Calu3 (cell line): Measurements from ENCODE around the gene EMC9. TPM values are rescaled to one million over a fixed set of nuclear protein-coding genes. Genes with fewer than 3 reads are reported as not detected.

Source experiments
- BruUV-seq: library from RNA; stranded (reverse); fragments of 400-500 nt; replicated peaks from 2 replicates; lab custom pipeline; 2021; lab: Mats Ljungman, UMichigan
- CTCF ChIA-PET: fragments of 300-600 bp; sonication (Branson Sonifier 250); formaldehyde crosslinking; loops from one replicate; lab custom pipeline; 2022; ENCODE audit warnings: antibody characterized with exemption; lab: Charles Lee
- DNase-seq: peaks from one replicate; pipeline ENCODE4 v3.0.0; 2022
- H3K27ac Mint-ChIP-seq: one replicate; pipeline ENCODE4 v1.8.0; 2022; ENCODE audit warnings: mixed read lengths; ENCODE audit not compliant: unreplicated experiment
- H3K27me3 Mint-ChIP-seq: one replicate; pipeline ENCODE4 v1.8.0; 2022; ENCODE audit warnings: mixed read lengths; ENCODE audit not compliant: unreplicated experiment
- H3K36me3 Mint-ChIP-seq: one replicate; pipeline ENCODE4 v1.8.0; 2022; ENCODE audit warnings: mild to moderate bottlenecking, moderate library complexity, mixed read lengths; ENCODE audit not compliant: insufficient read depth, unreplicated experiment
- H3K4me1 Mint-ChIP-seq: one replicate; pipeline ENCODE4 v1.8.0; 2022; ENCODE audit warnings: mild to moderate bottlenecking, low read depth, mixed read lengths; ENCODE audit not compliant: unreplicated experiment
- H3K4me3 Mint-ChIP-seq: one replicate; pipeline ENCODE4 v1.8.0; 2022; ENCODE audit warnings: mild to moderate bottlenecking, low read depth, moderate library complexity, mixed read lengths; ENCODE audit not compliant: unreplicated experiment
- H3K9me3 Mint-ChIP-seq: one replicate; pipeline ENCODE4 v1.8.0; 2022; ENCODE audit warnings: low read depth, mixed read lengths; ENCODE audit not compliant: unreplicated experiment
- intact Hi-C: fragments of 100-400 bp; cut with micrococcal nuclease; formaldehyde crosslinking; loops from one replicate; pipeline ENCODE4 v1.10.0; 2022; ENCODE audit not compliant: unreplicated experiment
- total RNA-seq: library from RNA; stranded (reverse); gene quantifications from 2 replicates; pipeline ENCODE4 v1.2.3, GENCODE V29; 2022
- TF ChIP-seq, protein P1 (sequence below): fragments of 200-600 bp; IDR thresholded peaks from one replicate; pipeline ENCODE4 v1.8.0; 2022; ENCODE audit warnings: antibody characterized with exemption; ENCODE audit not compliant: unreplicated experiment

EMC9 gene
- total RNA-seq, 1 experiment from 2014 or later, result 38.0 TPM

DNA sequence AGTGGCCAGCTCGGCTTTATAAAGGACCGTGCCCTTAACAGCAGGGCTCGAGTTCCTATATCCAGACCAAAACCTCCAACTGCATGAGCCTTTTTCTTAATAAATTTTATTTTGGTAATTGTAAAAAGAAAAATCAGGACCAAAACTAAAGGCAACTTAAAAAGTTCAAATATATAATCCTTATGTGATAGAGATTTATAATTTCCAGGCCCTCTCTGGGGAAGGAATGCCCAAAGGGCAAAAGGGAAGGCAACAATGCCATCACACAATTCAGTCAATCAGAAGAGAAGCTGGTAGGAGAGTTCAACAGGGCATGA lies 47.6 kb upstream of the EMC9 start:
- BruUV-seq, result no TSS peak
- TF ChIP-seq, protein P1, sequence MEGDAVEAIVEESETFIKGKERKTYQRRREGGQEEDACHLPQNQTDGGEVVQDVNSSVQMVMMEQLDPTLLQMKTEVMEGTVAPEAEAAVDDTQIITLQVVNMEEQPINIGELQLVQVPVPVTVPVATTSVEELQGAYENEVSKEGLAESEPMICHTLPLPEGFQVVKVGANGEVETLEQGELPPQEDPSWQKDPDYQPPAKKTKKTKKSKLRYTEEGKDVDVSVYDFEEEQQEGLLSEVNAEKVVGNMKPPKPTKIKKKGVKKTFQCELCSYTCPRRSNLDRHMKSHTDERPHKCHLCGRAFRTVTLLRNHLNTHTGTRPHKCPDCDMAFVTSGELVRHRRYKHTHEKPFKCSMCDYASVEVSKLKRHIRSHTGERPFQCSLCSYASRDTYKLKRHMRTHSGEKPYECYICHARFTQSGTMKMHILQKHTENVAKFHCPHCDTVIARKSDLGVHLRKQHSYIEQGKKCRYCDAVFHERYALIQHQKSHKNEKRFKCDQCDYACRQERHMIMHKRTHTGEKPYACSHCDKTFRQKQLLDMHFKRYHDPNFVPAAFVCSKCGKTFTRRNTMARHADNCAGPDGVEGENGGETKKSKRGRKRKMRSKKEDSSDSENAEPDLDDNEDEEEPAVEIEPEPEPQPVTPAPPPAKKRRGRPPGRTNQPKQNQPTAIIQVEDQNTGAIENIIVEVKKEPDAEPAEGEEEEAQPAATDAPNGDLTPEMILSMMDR, result no peak
- CTCF ChIA-PET, result no interaction called here
- Mint-ChIP-seq H3K27me3 (no peaks in the 10 kb centered on the region), H3K4me3 (peak overlapping the region; percentile 88), H3K36me3 (peaks cover 65% of the 10 kb centered on the region), H3K27ac (peak overlapping the region; percentile 76), H3K4me1 (peaks cover 26% of the 10 kb centered on the region), H3K9me3 (no peaks in the 10 kb centered on the region)
- intact Hi-C loops, result no loop called here
- DNase-seq, result no peak

GRCh38 chr14:24188251-24189058 lies 47.1 kb upstream of the EMC9 start, which contains the start of gene IPO4:
Gene IPO4, minus strand, starts transcription at chr14:24188816. Its CDS starts 29 bp downstream, at chr14:24188787.
- BruUV-seq, result TSS peak; percentile 61
- H3K4me3 Mint-ChIP-seq, result peak within 1 kb of the TSS; percentile 88
- TF ChIP-seq, protein P1, result no peak
- no peaks in the 10 kb centered on the region for H3K9me3 Mint-ChIP-seq
- no peaks in the 10 kb centered on the region for H3K27me3 Mint-ChIP-seq
- H3K27ac Mint-ChIP-seq, result peak within 1 kb of the TSS; percentile 76
- intact Hi-C loops, result no loop called here
- H3K36me3 Mint-ChIP-seq, result peaks cover 67% of the 10 kb centered on the region
- CTCF ChIA-PET, result interaction anchor here (0.6 to 0.7 kb wide), 2 partner anchors 62 to 153 kb away, joined by 3 to 5 read pairs; no protein-coding TSS in a partner anchor
- DNase-seq, result peak; percentile 96
- H3K4me1 Mint-ChIP-seq, result peaks cover 22% of the 10 kb centered on the region

- intact Hi-C loops, result no loop called here
- Mint-ChIP-seq H3K9me3 (no peaks in the 10 kb centered on the region), H3K36me3 (peaks cover 71% of the 10 kb centered on the region), H3K4me1 (peaks cover 22% of the 10 kb centered on the region), H3K27ac (peak overlapping the region; percentile 76), H3K27me3 (no peaks in the 10 kb centered on the region), H3K4me3 (peak overlapping the region; percentile 88)
- CTCF ChIA-PET, result no interaction called here
- no TSS peak for BruUV-seq
- TF ChIP-seq, protein P1, result no peak
- no peak for DNase-seq
These were observed 46.1 kb upstream of the EMC9 start for GRCh38 chr14:24187539-24187915.

DNA sequence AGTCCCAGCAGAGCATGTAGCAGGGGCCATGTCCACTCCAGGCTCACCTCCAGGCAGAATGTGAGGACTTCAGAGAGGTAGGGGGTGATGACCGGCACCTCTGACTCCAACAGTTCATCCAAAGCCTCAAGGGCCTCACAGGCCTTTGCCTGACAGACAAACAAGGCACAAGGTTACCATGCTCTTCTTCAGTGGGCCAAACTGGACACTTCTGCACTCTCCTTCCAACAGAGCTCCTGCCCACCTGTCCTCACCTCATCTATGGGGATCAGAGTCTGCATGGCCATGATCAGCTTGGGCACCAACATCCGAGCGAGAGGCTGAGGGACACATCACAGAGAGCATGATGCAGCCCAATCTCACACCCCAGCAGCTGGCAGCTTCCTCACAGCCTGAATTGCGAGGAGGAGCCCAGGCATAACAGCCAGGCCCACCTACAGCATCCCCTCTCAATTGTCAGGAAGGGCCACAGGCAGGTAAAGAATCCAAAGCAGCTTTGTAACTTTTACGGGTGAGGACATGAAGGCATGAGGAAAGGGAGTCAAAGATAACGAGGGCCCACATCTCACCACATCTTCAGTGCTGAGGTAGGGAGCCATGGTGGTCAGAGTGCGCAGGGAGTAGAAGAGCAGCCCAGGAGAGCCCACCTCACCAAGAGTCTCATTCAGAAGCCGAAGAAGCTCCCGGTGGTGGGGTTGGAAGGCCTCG lies 45.6 kb upstream of the EMC9 start:
- TF ChIP-seq, protein P1, result no peak
- intact Hi-C loops, result no loop called here
- Mint-ChIP-seq H3K36me3 (peaks cover 70% of the 10 kb centered on the region), H3K27me3 (no peaks in the 10 kb centered on the region), H3K9me3 (no peaks in the 10 kb centered on the region), H3K27ac (peak overlapping the region; percentile 45), H3K4me3 (peak overlapping the region; percentile 88), H3K4me1 (peaks cover 22% of the 10 kb centered on the region)
- CTCF ChIA-PET, result interaction anchor here (0.8 kb wide), 1 partner anchor 47 kb away, joined by 4 read pairs; no protein-coding TSS in a partner anchor
- no TSS peak for BruUV-seq
- no peak for DNase-seq
